Mesenchymal stem cell (in vitro differentiated cells and primary cell): ENCODE results near the gene SNTG2.

Source experiments
- DNase-seq: peaks from one replicate; pipeline ENCODE4 v3.0.0-alpha.2; 2013
- H2AFZ ChIP-seq: one replicate; pipeline ENCODE4 v1.6.1; 2013; ENCODE audit warnings: low read depth, mild to moderate bottlenecking, control low read depth, inconsistent platforms, low read length, moderate library complexity
- H2AK5ac ChIP-seq: 2 replicates; pipeline ENCODE4 v1.6.1; 2013; ENCODE audit warnings: low read length, moderate library complexity, mild to moderate bottlenecking, inconsistent platforms; ENCODE audit not compliant: severe bottlenecking
- H2BK120ac ChIP-seq: one replicate; pipeline ENCODE4 v1.6.1; 2013; ENCODE audit warnings: low read depth, mild to moderate bottlenecking, inconsistent platforms, low read length, moderate library complexity
- H2BK12ac ChIP-seq, 2 experiments: one replicate each; pipeline ENCODE4 v1.6.1; 2013; ENCODE audit warnings: inconsistent platforms in 2 of 2, low read length in 2 of 2, mild to moderate bottlenecking in 2 of 2, moderate library complexity in 2 of 2, control low read depth in 1 of 2
- H2BK15ac ChIP-seq: one replicate; pipeline ENCODE4 v1.6.1; 2013; ENCODE audit warnings: mild to moderate bottlenecking, low read depth, inconsistent platforms; ENCODE audit not compliant: poor library complexity, severe bottlenecking
- H2BK5ac ChIP-seq: 2 replicates; pipeline ENCODE4 v1.6.1; 2013; ENCODE audit warnings: low read depth, mild to moderate bottlenecking, low read length, control low read depth, inconsistent platforms; ENCODE audit not compliant: poor library complexity, severe bottlenecking
- H3K14ac ChIP-seq, 2 experiments: one replicate each; pipeline ENCODE4 v1.6.1; 2013; ENCODE audit warnings: inconsistent platforms in 2 of 2, low read length in 2 of 2, control low read depth in 1 of 2, mild to moderate bottlenecking in 1 of 2, moderate library complexity in 1 of 2
- H3K18ac ChIP-seq, 2 experiments: one replicate each; pipeline ENCODE4 v1.6.1; 2013; ENCODE audit warnings: inconsistent platforms in 2 of 2, low read length in 2 of 2, control low read depth in 1 of 2, low read depth in 1 of 2, mild to moderate bottlenecking in 1 of 2
- H3K23ac ChIP-seq, 2 experiments: one replicate each; pipeline ENCODE4 v1.6.1; 2013; ENCODE audit warnings: inconsistent platforms in 2 of 2, low read length in 2 of 2, mild to moderate bottlenecking in 2 of 2, moderate library complexity in 2 of 2, control low read depth in 1 of 2
- H3K27ac ChIP-seq: 2 replicates; pipeline ENCODE4 v1.5.1; 2013; ENCODE audit warnings: mild to moderate bottlenecking, moderate library complexity, low read length, control low read depth, inconsistent platforms; ENCODE audit not compliant: poor library complexity, severe bottlenecking
- H3K27me3 ChIP-seq, 2 experiments: 2 replicates each; pipeline versions ENCODE4 v1.6.1 to v1.7.0; 2013; ENCODE audit warnings: low read length in 2 of 2, mild to moderate bottlenecking in 2 of 2, moderate library complexity in 2 of 2, control low read depth in 1 of 2, inconsistent platforms in 1 of 2; ENCODE audit not compliant: control insufficient read depth in 1 of 2, insufficient read depth in 1 of 2
- H3K36me3 ChIP-seq, 2 experiments: 2 replicates each; pipeline versions ENCODE4 v1.6.1 to v1.7.0; 2013; ENCODE audit warnings: low read length in 2 of 2, control low read depth in 1 of 2, inconsistent platforms in 1 of 2, low read depth in 1 of 2, mild to moderate bottlenecking in 1 of 2; ENCODE audit not compliant: insufficient read depth in 2 of 2, control insufficient read depth in 1 of 2
- H3K4ac ChIP-seq, 2 experiments: one replicate each; pipeline ENCODE4 v1.6.1; 2013; ENCODE audit warnings: inconsistent platforms in 2 of 2, low read length in 2 of 2, mild to moderate bottlenecking in 2 of 2, moderate library complexity in 2 of 2, control low read depth in 1 of 2, low read depth in 1 of 2
- H3K4me1 ChIP-seq: 2 replicates; pipeline ENCODE4 v1.6.1; 2013; ENCODE audit warnings: low read depth, low read length, control low read depth; ENCODE audit not compliant: control insufficient read depth, insufficient read depth
- H3K4me2 ChIP-seq: 2 replicates; pipeline ENCODE4 v1.6.1; 2013; ENCODE audit warnings: low read length, mild to moderate bottlenecking, inconsistent platforms; ENCODE audit not compliant: poor library complexity, severe bottlenecking
- H3K4me3 ChIP-seq, 2 experiments: 2 replicates each; pipeline versions ENCODE4 v1.5.1 to v1.7.0; 2013; ENCODE audit warnings: low read length in 2 of 2, mild to moderate bottlenecking in 2 of 2, control low read depth in 1 of 2, low read depth in 1 of 2; ENCODE audit not compliant: insufficient read depth in 1 of 2
- H3K79me1 ChIP-seq: replicated peaks from 2 replicates; pipeline ENCODE4 v1.6.1; 2013; ENCODE audit warnings: mild to moderate bottlenecking, control low read depth, low read length, inconsistent platforms; ENCODE audit not compliant: poor library complexity, severe bottlenecking
- H3K9ac ChIP-seq: 2 replicates; pipeline ENCODE4 v1.7.0; 2013; ENCODE audit warnings: mild to moderate bottlenecking, low read length, moderate library complexity
- H3K9me3 ChIP-seq: 2 replicates; pipeline ENCODE4 v1.7.0; 2013; ENCODE audit warnings: mild to moderate bottlenecking, low read length; ENCODE audit not compliant: control insufficient read depth
- H4K8ac ChIP-seq: one replicate; pipeline ENCODE4 v1.6.1; 2013; ENCODE audit warnings: inconsistent platforms, mild to moderate bottlenecking, low read length, moderate library complexity
- H4K91ac ChIP-seq: one replicate; pipeline ENCODE4 v1.6.1; 2013; ENCODE audit warnings: mild to moderate bottlenecking, low read length, inconsistent platforms
- WGBS: methylation state at CpG from one replicate; pipeline ENCODE4 v1.1.7; 2013; ENCODE audit warnings: mixed read lengths; 5-methylcytosine and 5-hydroxymethylcytosine counted together

SNTG2 gene

DNA sequence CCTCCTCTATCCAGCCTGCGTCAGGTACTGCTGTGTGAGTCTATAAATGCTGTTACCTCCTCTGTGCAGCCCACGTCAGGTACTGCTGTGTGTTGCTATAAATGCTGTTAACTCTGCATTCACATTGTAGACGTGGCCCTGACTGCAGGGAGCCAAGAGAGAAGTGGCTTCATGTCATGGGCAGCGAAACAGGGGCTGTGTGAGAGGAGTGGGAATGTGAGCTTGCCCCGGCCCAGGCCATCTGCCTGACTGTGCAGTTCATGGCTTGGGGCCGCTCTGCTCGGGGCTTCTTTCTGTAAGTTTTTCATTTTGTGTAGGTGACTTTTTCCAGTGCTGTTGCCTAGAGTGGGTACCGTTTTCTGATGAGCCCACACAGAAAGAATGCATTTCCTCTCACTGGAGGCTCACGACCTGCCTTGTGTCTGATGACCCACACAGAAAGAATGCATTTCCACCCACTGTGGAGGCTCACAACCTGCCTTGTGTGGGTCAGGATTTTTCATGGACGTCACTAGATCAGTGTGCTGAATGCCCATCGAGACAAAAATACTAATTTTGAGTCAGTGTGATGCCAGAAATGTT is 104.5 kb downstream of the SNTG2 start:
- H3K36me3 ChIP-seq = peaks cover 0 to 8% of the 10 kb centered on the region in 2 experiments
- peak overlapping the region in 1 of 2 experiments; percentile 59 for H2BK12ac ChIP-seq
- peak overlapping the region in 1 of 2 experiments; percentile 95 for H3K18ac ChIP-seq
- H4K91ac ChIP-seq = peak overlapping the region; percentile 82
- no peak overlapping the region for H3K9ac ChIP-seq
- H2BK5ac ChIP-seq = peak overlapping the region; percentile 83
- no peak overlapping the region for H3K14ac ChIP-seq
- peaks cover 0 to 3% of the 10 kb centered on the region in 2 experiments for H3K27me3 ChIP-seq
- H3K4ac ChIP-seq = peak overlapping the region in 1 of 2 experiments; percentile 18
- H3K79me1 ChIP-seq = peaks cover 10% of the 10 kb centered on the region
- peak overlapping the region; percentile 97 for H4K8ac ChIP-seq
- H2AFZ ChIP-seq = no peak overlapping the region
- WGBS = 18% methylated on average over 10 of the region's 11 CpGs
- H3K27ac ChIP-seq = peak overlapping the region; percentile 98
- H3K9me3 ChIP-seq = no peaks in the 10 kb centered on the region
- no peak overlapping the region for H2BK120ac ChIP-seq
- DNase-seq = peak; percentile 62
- peak overlapping the region; percentile 26 for H3K4me2 ChIP-seq
- H3K4me3 ChIP-seq = no peak overlapping the region
- peak overlapping the region; percentile 23 for H2AK5ac ChIP-seq
- no peak overlapping the region for H2BK15ac ChIP-seq
- no peak overlapping the region for H3K23ac ChIP-seq
- H3K4me1 ChIP-seq = peaks cover 18% of the 10 kb centered on the region

DNA sequence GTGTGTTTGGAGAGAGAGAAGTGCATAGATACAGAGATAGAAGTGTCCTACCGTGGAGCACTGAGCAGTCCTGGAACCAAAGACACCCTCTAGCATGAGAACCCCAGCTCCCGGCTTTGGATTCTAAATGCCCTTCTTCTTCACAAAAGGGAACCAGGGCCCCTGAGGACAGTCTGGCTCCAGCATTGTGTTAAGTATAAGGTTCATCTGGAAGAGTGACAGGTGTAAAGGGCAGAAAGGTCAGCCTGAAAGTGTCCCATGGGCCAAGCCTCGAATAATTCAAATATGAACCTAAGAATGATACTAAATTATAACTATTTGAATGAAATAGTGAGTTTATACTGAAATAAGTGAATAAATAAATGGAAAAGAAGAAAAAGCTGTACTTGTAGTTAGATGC is 109.7 kb downstream of the SNTG2 start:
- H3K27ac ChIP-seq = no peak overlapping the region
- peak overlapping the region; percentile 35 for H2AK5ac ChIP-seq
- H3K79me1 ChIP-seq = peaks cover 14% of the 10 kb centered on the region
- 75% methylated on average over 1 of the region's 3 CpGs for WGBS
- H4K91ac ChIP-seq = no peak overlapping the region
- no peak overlapping the region for H2BK5ac ChIP-seq
- no peak overlapping the region for H3K4me3 ChIP-seq
- no peak overlapping the region for H2BK12ac ChIP-seq
- H3K18ac ChIP-seq = no peak overlapping the region
- peaks cover 7% of the 10 kb centered on the region for H3K4me1 ChIP-seq
- DNase-seq = no peak
- H3K4ac ChIP-seq = no peak overlapping the region
- H3K23ac ChIP-seq = no peak overlapping the region
- no peak overlapping the region for H3K4me2 ChIP-seq
- no peak overlapping the region for H4K8ac ChIP-seq
- H3K36me3 ChIP-seq = peaks cover 0 to 8% of the 10 kb centered on the region in 2 experiments
- H3K9me3 ChIP-seq = no peaks in the 10 kb centered on the region
- no peak overlapping the region for H3K14ac ChIP-seq
- no peak overlapping the region for H2AFZ ChIP-seq
- no peak overlapping the region for H2BK120ac ChIP-seq
- H3K27me3 ChIP-seq = peaks cover 0 to 3% of the 10 kb centered on the region in 2 experiments
- no peak overlapping the region for H3K9ac ChIP-seq
- H2BK15ac ChIP-seq = no peak overlapping the region

DNA sequence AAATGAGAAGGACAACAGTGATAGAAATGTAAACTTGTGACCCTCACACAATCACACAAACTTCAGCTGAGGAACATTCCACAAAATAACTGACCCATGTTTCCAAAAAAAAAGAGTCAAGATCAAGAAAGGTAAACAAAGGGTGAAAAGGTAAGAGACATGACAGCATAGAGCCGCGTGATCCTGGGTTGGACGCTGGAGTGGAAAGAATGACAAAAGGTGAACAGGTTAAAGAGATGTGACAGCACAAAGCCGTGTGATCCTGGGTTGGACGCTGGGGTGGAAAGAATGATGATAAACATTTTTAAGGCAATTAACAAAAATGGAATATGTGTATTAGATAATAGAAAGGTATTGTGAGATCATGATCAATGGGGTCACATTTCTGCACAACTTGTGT is 110.3 kb downstream of the SNTG2 start:
- 71% methylated on average over 5 of the region's 5 CpGs for WGBS
- H4K8ac ChIP-seq = no peak overlapping the region

DNA sequence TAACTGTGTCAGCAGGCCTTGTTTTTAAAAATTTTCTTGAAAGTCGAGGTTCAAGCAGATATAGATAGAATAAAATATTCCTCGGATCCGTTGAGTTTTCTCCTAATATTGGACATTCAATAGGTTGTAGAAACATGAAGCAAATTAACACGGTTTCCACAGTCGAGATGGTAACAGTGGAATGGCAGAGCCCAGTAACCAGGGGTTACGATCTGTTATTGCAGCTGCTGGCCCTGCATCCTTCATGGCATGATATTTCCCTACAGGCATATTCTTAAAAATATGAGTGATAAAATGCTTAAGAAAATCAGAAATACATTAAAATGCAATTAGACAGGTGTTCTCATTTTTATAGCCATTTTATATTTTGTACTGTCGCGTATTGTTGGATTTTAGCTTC is 117.6 kb downstream of the SNTG2 start:
- H3K23ac ChIP-seq = no peak overlapping the region
- no peak overlapping the region for H2AFZ ChIP-seq
- no peak overlapping the region for H2BK12ac ChIP-seq
- WGBS = 90% methylated on average over 5 of the region's 8 CpGs
- no peaks in the 10 kb centered on the region for H3K36me3 ChIP-seq
- no peak overlapping the region for H2BK5ac ChIP-seq
- no peak overlapping the region for H4K8ac ChIP-seq
- no peak overlapping the region for H3K9ac ChIP-seq
- H3K4me2 ChIP-seq = no peak overlapping the region
- no peak overlapping the region for H3K14ac ChIP-seq
- no peaks in the 10 kb centered on the region for H3K27me3 ChIP-seq
- no peak overlapping the region for H4K91ac ChIP-seq
- no peak for DNase-seq
- H3K4me1 ChIP-seq = peaks cover 8% of the 10 kb centered on the region
- no peak overlapping the region for H3K18ac ChIP-seq
- H3K79me1 ChIP-seq = peaks cover 8% of the 10 kb centered on the region
- H3K4me3 ChIP-seq = no peak overlapping the region
- no peaks in the 10 kb centered on the region for H3K9me3 ChIP-seq
- no peak overlapping the region for H2AK5ac ChIP-seq
- no peak overlapping the region for H3K27ac ChIP-seq
- no peak overlapping the region for H3K4ac ChIP-seq
- no peak overlapping the region for H2BK15ac ChIP-seq
- no peak overlapping the region for H2BK120ac ChIP-seq

More for the DNA sequence above, 110.3 kb downstream of the SNTG2 start:
- H3K27ac ChIP-seq = no peak overlapping the region
- H2BK5ac ChIP-seq = no peak overlapping the region
- H3K14ac ChIP-seq = no peak overlapping the region
- no peak overlapping the region for H3K23ac ChIP-seq
- H3K79me1 ChIP-seq = peaks cover 14% of the 10 kb centered on the region
- H3K9ac ChIP-seq = no peak overlapping the region
- H3K4ac ChIP-seq = no peak overlapping the region
- H4K91ac ChIP-seq = no peak overlapping the region
- no peak overlapping the region for H2AK5ac ChIP-seq
- H3K18ac ChIP-seq = no peak overlapping the region
- no peak overlapping the region for H2BK12ac ChIP-seq
- H2AFZ ChIP-seq = no peak overlapping the region
- no peak overlapping the region for H2BK15ac ChIP-seq
- no peak overlapping the region for H3K4me2 ChIP-seq
- peaks cover 0 to 8% of the 10 kb centered on the region in 2 experiments for H3K36me3 ChIP-seq
- no peaks in the 10 kb centered on the region for H3K9me3 ChIP-seq
- DNase-seq = no peak
- H3K4me3 ChIP-seq = no peak overlapping the region
- peaks cover 3% of the 10 kb centered on the region for H3K4me1 ChIP-seq
- H2BK120ac ChIP-seq = no peak overlapping the region
- peaks cover 0 to 3% of the 10 kb centered on the region in 2 experiments for H3K27me3 ChIP-seq
